Thyroid gland (tissue), 4 donors: ENCODE results near the gene HCN2.

Source experiments
- CTCF ChIP-seq, 6 experiments: fragments of 200-600 bp in 3 of 6; fragments of 450-650 bp in 3 of 6; sonication (generic) in 3 of 6; IDR thresholded peaks; one replicate each; pipeline ENCODE4 v1.5.1; 2016 to 2019; ENCODE audit warnings: antibody characterized with exemption in 6 of 6, mild to moderate bottlenecking in 2 of 6, inconsistent platforms in 1 of 6, moderate library complexity in 1 of 6
- POLR2A ChIP-seq, 2 donors: fragments of 450-650 bp; IDR thresholded peaks; one replicate each; pipeline ENCODE4 v1.6.1; 2017; ENCODE audit warnings: antibody characterized with exemption in 2 of 2, mild to moderate bottlenecking in 2 of 2, moderate library complexity in 1 of 2

GRCh38 chr19:560121-560520 lies 29.6 kb upstream of the HCN2 start:
- TF ChIP-seq CTCF (IDR thresholded peaks at IDR 0.05) = no peak
- no peak for TF ChIP-seq POLR2A (IDR thresholded peaks at IDR 0.05)
